Middle frontal gyrus (tissue), 1 donor: ENCODE measurements around the gene HDAC4.

Experiments
- DNase-seq: peaks from one replicate; pipeline ENCODE4 v3.0.0-alpha.2; 2015; ENCODE audit warnings: low spot score; ENCODE audit errors: extremely low spot score

Gene HDAC4

DNA sequence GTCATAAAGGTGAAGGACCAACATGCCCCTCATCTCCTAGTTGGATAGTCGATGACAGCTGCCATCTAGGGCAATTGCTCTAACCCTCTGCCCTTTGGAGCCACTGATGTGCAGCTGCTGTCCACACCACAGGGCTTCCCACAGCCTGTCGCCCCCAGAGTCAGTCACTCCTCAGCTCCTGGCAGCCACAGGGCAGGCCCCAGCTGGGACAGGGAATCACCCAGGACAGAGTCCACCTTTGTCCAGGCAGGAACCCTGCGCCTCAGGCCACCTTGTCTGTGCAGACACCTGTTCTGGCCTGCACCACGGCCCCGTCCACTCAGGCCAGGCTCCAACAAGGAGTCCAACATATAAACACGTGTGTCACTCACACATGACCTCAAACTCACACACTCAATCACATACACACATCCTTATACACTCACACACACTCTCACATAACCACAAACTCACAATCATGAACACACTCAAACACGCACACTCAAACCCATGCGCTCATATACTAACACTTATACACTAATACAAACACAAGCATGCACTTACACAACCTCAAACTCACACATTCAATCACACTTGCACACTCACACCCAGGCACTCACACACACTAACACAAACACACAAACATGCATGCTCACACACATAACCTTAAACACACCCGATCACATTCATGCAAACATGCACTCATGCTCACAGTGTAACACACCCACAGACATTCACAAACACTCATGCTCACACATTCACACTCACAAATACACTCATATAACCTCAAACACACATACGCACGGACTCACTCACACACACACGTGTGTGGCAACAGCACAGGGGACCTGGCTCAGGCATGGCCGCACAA, 29.7 kb downstream of the HDAC4 start:
- no peak for DNase-seq

DNA sequence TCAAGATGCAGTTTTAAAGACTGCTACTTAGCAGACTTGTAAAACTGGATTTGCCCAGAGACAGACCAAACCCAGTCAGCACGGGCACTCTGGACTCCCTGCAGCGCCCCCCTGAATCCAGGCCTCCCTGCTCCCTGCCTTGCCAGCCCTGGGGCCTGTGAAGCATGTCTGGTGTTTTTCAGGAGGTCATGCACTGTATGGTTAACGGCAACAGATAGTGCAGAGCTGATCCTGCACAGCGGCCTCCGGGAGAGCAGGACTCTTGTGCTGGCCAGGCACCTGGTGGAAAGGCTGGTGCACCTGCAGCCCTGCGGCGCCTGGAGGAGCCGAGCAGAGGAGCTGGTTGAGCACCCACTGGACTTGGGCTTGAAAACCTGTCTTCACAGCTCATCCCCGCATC, 30.4 kb downstream of the HDAC4 start:
- DNase-seq, result no peak

DNA sequence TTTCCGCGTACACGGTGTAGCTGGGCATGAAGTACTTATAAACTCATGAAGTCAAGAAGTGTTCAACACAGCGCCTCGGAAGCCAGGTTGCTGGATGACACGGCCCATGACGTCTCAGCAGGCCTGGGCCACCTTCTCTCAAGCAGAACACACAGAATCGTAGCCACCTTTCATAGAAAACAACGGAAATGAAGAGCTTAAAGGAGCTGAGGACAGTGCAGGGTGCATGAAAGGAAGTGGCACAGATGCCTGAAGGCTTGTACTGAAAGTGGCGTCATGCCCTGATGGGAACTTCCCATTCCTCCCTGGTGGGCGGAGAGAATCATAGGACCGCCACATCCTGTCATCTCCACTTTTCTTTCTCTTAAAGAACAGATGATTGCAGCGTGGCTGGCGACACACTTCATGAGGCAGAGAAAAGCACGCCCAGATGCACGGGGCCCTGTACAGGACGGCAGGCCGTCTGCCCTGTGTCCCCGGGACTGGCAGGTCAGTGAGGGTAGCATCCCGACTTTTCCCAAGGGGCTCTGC, 31.1 kb downstream of the HDAC4 start:
- no peak for DNase-seq

DNA sequence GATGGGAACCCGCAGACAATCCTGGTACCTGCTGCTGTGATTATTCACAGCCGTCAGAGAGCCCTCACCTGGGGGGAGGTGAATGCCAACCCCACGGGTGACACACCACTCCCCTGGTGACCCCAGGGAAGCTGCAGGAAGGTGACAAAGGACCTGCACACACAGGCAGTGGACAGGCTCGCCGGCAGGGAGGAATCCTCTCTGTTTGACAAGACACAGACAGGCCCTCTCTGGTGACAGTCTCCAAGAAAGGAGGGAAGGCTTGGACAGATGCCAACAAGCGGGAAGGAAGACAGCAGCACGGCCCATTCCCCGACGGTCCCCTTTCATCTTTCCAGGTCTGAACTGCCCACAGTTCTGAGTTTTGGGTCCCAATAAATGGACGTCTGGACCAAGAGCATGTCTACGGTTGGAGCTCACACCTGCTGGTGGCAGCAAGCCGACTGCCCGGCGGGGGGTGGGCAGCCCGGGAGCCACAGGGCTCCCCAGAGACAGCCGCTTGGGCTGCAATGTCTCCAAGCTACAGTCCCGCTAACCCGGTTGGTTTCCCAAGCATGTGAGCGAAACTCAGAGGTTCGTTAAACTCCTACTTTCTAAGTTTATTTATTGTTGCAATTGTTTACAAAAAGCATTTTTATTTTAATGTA, 31.8 kb downstream of the HDAC4 start:
- no peak for DNase-seq

DNA sequence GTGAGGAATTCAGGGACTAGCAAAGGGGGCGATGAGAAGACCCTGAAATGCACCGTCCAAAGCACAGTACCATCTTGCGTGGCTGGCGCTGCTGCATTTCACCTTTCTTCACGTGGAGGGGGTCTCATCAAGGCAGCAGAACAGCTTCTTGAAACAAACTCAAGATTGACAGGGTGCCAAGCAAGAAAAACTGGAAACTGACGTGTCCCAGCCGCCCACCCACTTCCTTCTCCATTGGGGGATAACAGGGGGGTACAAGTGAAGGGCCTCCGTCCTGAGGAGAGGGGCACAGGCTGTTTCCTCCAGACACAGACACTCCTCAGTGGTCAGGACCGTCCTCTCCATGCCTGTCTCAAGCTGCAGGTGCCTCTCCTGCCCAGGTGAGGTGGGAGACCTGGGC, 32.5 kb downstream of the HDAC4 start:
- no peak for DNase-seq

DNA sequence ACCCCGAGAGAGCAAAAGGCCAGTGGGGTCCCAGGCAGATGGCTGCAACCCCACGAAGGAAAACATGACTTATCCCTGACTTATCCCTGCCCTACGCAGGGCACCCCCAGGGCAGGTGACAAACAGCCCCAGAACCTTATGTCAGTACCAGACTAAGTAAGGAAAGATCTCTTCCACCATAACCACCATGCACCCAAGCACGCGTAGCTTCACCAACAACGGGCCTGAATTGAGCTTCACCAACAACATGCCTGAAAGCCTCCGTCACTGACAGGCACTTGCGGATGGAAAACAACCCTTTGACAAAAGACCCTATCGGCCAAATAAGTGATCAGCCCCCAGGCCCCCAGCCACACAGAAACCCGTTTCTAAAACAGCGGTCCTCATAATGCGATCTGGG, 34.1 kb downstream of the HDAC4 start:
- DNase-seq, result no peak

DNA sequence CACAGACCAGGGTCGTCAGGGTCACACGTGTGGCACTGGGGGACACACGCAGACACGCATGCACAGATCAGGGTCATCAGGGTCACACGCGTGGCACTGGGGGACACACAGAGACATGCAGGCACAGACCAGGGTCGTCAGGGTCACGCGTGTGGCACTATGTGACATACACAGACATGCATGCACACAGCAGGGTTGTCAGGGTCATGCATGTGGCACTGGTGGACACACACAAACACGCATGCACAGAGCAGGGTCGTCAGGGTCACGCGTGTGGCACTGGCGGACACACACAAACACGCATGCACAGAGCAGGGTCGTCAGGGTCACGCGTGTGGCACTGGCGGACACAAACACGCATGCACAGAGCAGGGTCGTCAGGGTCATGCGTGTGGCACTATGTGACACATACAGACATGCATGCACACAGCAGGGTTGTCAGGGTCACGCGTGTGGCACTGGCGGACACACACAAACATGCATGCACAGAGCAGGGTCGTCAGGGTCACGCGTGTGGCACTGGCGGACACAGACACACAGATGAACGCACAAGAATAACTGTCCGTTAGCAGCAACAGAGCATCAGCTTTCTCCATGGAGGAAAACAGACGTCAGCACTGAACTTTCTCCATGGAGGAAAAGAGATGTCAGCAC, 34.9 kb downstream of the HDAC4 start:
- DNase-seq, result no peak

DNA sequence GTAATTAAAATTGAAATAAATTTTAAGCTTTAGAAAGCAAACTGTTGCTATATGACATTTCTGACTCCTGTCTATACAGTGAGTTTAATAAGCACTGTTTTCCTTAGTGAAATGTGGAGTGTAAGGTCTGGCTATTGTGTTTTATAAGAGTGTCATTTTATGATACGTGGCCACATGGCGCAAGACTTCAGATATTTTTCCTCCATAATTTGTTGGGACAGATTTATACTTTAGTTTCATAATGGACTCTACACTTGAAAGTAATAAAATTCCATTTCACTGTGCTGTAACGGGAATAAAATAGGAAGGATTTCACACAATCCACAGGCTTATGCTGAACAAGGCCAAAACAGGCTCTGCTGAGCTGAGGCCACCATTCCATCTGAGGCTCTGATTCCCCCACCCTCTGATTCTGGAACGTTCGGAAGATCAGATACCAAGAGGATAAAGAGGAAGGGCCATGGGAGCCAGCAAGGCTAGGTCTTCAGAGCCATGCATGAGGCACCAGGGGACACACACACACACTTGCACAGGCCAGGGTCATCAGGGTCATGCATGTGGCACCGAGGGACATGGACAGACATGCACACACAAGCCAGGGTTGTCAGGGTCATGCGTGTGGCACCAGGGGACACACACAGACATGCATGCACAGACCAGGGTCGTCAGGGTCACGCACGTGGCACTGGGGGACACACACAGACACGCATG, 35.6 kb downstream of the HDAC4 start:
- DNase-seq, result no peak

DNA sequence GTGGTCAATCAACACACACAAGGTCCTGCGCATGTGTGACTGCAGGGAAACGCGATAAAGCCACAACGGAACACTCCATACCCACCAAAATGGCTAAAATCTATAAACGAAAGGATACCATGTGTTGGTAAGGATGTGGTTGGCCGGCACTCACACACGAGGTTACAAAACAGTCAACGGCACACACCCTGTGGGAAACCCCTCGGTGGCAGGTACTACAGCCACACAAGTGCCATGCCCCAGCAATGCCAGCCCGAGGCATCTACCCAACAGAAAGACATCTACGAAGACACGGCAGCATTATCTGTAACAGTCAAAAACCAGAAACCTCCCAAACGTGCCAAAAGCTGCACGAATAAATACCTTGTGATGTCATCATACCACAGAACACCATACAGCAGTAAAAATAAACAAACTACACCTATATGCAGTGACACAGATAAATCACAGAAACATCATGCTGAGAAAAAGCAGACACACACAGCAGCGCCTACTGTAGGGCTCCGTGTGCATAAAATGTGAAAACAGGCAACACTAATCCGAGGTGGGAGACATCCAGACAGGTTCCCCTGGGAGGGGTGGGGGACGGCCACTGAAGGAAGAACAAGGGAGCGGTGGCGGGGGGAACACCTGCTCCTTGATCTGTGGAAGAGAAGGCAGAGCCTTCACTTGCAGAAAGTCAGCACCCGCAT, 36.7 kb downstream of the HDAC4 start:
- no peak for DNase-seq

DNA sequence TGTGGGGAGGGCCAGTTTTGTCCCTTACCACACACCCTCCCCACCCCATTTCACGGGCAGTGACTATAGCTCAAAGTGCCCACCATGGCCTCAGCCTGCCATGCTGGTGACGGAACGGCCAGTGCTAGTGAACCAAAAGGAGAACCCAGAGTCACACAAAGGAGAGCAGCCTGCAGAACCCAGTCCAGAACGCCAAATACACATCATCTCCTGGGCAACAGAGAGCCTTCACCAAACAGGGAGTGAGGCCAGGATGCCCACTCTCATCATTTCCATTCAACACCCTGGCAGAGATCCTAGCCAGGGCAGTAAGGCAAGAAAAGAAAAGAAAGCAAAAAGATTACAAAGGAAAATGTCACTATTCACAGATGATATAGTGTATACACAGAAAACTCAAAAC, 38.3 kb downstream of the HDAC4 start:
- DNase-seq, result no peak

DNA sequence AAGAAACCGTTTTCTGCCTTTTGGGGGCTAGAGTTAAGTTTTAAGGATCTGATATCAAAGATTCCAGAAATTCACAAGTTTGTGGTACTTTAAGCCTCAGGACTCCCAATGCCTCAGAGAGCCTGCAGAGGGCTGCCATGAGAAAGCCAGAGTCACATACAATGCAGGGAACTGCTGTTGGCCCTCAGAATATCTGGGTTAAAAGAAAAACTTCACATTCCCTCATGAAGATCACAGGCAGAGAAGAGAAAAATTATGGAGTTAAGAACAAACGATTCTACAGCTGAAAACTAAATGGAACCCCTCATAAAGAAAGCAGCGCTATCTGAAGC, 39.5 kb downstream of the HDAC4 start:
- no peak for DNase-seq

DNA sequence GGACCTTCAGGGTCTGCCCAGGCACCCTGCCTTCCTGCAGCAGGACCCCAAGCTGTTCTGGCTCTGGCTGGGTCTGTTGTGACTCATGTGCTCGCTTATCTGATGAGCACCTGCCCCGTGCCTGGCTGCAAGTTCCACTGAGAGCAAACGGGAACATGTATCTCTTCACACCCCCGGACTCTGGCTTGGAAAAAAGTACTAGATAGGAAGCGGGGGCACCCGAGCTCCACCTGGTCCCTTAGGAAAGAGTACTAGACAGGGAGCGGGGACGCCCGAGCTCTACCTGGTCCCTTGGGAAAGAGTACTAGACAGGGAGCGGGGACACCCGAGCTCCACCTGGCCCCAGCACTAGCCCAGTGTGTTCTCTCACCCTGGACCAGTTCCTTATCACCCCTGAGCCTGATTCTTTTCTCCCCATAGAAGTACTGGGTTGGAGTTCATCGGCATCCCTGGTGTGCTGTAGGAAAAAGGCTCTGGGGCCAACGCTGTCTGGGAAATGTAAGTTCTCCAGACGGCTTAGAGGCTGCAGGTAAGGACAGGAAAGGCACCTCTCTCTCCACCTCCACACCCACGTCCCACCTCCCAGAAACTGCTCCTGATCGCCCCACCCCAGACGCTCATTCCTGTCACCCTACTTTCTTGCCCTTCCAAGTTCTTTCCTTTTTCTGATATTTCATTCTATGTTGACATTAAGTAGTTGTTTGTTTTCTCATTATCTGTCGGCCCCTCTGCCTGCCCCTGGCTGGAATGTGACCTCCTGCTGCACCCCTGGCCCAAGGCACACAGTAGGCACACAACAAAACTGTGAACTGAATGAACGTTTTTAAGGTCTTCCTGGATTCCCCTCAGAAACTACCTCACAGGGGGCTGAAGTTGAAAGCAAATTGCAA, 40.2 kb downstream of the HDAC4 start:
- no peak for DNase-seq

DNA sequence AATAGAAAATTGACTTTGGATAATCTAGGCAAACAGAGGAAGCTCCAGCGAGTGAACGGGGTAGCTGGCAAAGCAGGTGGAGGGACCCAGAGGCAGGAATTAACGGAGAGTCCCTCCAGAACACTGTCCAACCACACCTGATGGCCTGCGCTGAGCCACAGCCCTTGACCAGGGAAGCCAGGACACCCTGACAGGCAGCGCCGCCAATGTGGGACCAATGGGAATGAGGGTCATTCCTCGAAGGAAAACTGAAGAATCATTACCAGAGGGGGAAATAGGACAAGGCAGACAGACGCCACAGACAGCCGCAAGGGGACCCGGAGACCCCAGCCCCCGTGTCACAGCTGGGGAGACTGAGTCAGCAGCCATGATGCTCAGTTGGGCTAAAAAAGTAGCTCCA, 40.8 kb downstream of the HDAC4 start:
- no peak for DNase-seq

DNA sequence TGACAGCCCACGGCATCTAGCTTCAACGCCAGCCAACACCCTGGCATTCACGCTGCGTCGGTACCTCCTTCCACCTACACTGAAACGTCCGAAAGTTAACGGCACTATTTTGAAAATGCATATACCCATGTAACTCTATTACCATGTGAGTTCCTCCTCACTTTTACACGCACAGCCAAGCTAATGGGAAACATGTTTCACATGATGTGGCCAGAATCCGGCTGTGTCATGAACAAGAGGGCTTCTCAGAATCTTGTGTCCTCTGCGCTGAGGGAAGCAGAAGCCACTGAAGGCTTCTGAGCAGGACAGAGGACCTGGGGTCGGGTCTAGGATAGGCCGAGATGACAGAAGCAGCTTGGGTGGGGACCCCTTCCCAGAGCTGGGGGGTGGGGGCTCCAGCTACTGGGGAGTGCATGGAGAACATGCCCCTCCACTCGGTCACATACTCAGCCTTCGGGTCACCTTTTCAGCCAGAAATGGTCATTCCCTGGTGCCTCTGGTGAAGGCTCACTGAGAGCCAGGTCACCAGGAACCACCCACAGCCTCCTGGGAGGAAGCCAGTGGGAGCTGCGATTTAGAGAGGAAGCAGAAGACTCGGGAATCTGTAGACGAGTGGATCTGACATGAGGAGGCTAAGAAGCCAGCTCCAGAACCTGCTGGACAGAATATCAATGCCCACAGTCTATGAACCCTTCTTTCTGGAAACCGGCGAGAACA, 41.5 kb downstream of the HDAC4 start:
- no peak for DNase-seq

DNA sequence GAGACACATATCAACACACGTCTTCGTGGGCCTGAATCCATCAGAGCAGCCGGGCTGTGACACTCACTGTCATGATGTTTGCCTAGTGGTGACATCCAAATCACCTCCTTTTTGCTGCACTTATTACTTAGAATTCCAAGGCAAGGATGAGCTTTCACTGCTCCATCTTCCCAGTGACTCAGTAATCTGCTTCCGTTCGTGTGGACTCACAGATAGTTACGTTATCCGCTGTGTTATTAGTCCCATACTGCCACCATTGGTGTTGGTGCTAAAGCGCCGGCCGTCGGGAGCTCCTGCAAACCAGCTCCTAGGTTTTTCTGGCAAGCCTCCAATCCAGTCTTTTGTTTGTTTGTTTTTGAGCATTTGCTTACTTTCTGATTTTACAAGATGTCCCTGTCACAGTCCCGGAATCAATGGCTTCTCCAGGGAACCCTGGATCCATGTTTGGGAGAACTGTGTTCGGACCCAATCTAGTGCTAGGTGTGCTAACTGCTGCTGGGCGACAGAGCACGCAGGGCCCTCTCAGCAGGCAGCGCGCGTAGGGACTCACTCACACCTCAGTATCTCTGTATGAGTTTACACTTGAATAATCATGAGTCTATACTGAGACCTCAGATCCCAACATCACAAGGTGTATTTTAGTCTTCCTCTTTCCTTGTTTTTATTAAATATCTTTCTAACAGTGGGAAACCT, 42.6 kb downstream of the HDAC4 start:
- no peak for DNase-seq

DNA sequence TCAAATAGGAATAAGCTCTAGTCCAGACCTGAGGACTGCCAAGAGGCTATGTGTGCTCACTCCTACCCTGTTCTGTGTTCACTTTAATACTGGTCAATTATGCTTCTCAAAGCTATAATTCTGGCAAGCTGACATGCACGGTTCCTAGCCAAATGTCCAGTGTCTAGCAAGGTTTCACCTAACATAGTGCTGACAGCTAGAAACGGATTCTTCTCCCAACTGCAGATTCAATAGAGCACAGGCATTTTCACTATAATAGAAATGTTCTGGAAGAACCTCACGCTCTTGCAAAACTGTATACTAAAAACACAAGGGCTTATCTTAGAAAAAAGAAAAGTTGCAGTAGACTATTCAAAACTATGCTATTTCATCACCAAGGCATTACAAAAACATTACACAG, 45.1 kb downstream of the HDAC4 start:
- DNase-seq, result no peak

DNA sequence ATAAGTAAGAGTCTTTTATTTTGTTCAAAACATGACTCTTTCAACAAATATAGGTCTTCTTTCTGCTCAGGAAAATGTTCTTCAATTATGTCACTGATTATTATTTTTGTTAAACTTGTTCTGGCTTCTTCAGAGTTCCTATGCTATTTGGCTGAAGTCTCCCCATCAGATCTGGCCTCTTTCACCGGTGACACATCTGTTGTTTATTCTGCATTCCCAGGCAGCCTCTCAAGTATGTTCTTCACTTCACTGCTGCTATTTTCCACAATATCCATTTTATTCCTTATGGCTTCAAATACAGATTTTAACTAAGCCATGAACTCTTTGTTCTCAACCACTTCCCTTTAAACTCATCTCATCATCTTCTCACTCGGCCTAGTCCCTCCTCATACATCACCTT, 45.7 kb downstream of the HDAC4 start:
- DNase-seq, result no peak

DNA sequence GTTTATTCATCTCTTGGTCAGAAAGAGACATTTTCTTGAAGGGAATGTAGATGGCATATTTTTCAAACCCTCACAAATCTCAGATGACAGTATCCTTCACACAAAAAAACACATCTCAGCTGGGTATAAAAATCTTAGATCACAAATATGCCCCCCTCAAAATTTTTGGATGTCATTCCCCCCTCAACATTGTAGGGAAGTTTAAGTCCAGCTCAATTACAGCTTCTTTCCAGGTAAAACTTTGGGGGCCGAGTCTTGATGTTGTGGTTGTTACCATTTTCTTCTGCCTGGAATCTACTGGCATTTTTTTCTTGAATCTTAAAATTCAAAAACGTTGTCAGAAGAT, 46.1 kb downstream of the HDAC4 start:
- no peak for DNase-seq

DNA sequence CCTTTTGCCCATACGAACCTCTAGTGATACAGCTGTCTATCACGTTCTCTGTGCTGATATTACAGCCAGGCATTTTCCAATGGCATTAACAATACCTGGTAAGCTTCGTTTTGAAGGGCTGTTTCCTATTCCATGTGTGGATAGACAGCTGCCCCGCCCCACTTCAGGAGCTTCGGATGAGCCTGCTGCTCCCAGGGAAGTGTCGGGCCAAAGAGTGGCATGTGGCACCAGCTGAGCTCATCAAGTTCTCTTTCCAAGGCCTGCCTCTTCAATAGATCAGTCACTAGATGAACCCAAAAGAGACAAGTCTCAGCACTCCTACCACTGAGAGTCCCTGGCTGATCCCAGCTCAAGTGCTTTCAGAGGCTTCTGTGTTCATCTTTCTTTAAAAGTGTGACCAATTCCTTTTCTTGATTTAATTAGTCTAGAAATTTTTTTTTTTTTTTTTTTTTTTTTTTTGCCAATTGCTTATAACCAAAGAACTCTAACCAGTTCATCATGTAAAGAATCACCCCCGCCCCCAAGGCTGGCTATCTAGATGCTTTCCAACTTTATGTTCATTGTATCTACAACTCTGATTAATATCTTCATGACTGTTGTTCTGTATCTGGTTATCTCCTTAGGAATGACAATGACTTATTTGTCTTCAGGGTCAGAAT, 46.6 kb downstream of the HDAC4 start:
- no peak for DNase-seq
